Activated T-helper 1 cell treated with Interleukin-2 at 50 U/mL for 16 hours (primary cell): Measurements from ENCODE around the gene ARL10.
A peak's percentile ranks its signal among the peaks of the same experiment; 100 is the strongest.

Experiments
- DNase-seq: peaks from one replicate; pipeline ENCODE4 v3.0.0-alpha.2; 2020; ENCODE audit warnings: low read depth

ARL10 gene

DNA sequence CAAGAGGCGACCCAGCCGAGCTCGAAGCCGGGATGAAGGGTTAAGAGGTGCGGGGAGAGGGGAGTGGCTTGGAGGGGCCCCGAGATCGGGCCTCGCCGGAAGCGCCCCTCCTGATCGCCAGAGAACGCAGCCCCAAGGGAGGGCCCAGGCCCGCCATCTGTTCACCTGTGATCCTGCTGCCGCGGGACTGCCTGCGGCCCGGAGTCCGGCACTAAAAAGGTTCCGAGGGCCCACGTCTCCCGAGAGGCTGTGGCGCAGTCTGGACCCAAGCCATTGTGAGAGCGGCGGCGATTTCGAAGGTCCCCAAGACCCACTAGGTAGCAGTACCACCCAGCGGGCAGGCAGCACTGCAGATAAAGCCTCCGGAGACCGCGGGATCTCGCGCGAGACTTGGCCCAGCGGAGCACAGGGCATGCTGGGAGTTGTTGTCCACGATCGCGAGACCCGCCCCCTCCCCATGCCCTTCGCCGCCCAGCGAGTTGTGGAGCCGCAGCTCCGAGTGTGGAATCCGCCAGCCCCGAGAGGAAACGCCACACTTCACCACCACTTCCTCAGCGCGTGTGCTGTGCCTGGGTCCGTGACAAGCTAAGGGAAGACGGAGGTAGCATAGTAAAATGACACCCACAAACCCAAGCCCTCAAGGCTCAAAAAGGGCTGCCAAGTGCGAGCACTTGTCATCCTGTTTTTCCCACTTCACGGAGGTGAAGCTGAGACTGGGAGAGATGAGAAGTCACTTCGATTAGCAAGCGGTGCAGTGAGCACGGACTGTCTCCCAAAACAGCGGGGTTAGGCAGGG is 3.7 kb upstream of the ARL10 start, which contains the start of gene KIAA1191:
KIAA1191 (minus strand) TSS at position 328 of the 796 bp plus-strand sequence. CDS start 2,256 bp downstream, outside the sequence.
- peak; percentile 88 for DNase-seq

DNA sequence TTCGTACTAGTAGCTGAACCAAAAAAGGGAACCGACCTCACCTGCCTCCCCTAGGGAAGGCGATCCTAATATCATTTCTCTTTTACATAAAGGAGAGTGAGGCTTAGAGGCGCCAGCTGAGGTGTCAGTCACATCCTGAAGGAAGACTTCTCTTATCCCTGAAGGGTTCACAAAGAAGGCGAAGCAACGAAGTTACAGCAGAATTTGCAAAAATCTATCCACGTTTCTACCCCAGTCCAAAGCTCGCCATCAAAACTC is 3.1 kb upstream of the ARL10 start:
- DNase-seq, result no peak

DNA sequence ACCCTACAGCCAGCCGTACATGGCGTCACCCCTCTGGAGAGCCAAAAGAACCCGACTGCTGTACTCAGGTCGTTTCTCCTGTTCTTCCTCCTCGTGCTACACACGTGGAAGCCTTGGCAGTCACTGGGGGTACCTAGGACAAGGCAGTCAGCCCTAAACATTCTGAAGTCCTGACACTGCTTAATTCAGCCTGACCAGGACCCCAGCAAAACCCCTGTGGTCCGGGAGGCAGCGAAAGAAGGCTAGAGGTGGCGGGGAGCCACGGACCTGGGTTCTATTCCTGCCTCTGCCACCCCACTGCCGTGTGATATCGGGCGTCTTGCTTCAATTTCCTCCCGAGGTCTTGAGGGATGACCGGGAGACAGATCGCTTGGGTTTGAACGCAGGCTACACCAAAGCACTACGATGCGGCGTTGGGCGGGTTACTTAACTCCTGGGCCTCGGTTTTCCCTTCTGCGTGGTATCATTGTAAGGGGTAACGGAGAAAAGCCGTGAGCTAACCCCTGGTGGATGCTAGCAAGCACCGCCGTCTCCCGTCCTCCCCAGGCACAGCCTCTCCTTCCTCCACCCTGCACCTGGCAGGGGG is 429 bp upstream of the ARL10 start:
- DNase-seq, result no peak

DNA sequence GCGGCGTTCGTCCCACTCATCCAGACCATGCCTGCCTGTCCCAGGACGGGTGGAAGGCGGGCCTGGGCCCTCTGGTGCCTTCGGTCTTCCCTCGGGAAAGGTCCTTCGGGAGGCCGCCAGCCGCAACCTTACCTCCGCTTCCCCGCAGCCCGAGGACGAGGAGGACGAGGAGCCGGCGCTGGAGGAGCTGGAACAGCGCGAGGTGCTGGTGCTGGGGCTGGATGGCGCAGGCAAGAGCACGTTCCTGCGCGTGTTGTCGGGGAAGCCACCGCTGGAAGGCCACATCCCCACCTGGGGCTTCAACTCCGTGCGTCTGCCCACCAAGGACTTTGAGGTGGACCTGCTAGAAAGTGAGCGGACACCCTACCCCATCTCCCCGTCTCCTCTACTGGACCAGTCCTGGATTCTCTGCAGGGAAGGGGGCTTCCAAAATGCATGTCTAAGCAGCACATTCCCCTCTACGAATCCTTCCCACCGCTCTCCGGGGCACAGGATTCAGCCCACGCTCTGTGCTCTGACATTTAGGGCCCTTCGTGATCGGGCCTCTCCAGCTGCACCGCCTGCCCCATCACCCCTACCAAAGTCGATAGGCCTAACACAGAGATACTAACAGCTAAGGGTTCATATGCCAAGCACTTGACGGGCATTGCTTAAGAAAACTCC is 1.1 kb downstream of the ARL10 start:
- DNase-seq, result no peak

DNA sequence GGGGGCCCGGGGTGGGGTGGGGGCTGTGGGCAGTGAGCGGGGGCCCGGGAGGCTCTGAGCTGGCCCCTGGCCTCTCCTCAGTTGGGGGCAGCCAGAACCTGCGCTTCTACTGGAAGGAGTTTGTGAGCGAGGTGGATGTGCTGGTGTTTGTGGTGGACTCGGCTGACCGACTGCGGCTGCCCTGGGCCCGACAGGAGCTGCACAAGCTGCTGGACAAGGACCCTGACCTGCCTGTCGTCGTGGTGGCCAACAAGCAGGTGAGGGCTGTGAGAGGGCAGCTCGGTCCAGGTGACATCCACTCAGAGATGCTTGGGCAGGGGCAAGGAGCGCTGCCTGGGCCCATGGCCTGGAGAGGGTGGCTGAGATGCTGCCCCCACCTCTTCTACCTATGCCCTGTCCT is 3.4 kb downstream of the ARL10 start:
- DNase-seq, result no peak

DNA sequence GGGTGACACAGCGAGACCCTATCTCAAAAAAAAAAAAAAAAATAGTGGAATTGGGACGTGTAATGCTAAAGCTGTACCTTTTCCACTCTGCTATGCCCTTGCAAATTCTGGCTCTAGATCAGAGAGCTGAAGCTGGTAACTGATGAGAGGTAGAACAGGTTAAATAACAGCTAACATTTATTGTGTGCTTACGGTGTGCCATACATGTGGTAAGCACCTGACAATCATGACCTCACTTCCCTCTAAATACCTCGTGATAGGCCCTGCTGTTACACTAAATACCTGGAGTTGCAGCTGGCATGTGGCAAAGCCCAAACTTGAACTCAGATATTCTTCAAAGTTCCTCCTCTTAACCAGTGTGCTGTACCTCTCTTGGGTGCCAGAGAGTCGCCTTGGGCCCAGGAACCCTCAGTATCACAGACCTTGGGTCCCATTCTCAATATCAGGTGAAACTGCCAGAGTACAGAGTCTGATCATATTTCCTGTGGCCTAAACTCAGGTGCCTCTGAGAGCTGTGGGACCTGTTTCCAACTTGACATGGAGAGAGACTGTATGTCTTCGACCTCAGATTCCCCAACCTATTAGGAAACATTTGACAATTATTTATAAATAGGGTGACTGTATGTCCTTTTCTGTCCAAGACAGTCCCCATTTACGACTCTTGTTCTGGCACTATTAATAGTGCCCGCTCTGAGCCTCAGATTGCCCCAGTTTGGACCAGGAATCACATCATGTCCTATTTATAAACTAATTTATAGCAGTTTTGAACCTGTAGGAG is 4.8 kb downstream of the ARL10 start:
- DNase-seq, result no peak

DNA sequence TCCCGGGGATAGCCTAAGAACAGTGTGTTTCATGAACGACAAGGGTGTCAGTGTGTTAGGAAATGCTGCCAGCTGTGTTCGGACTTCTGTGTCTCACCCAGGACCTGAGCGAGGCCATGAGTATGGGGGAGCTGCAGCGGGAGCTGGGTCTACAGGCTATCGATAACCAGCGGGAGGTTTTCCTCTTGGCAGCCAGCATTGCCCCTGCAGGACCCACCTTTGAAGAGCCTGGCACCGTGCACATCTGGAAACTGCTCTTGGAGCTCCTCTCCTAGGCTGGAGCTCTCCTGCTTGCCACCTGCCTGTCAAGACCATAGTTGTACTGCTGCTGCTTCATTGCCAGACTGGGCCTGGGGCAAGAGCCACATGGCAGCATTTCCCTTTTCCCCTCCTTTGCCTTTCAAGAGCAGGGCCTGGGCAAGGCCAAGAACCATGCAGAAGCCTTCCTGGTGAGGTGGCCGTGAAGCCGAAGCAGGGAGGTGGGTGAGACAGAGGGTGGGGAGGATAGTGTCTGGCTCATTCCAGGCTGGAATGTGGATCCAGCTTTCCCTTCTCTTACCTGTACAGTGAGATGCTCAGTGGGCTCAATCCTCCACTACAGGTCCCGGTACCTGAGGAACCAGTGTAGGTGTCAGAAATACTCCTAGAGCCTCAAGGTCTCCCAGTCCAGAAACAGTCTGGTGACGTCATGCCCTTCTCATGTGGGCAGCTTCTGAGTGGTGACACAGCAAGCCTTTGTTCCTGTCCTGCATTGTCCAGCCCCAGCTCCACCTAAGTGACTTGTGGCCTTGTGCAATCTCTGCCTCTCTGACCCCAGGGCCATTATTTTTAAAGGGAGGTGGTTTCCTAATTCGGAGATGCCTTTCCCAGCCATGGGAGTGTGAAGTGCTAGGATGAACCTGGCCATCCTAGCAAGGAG is 6.6 kb downstream of the ARL10 start:
- DNase-seq, result no peak

DNA sequence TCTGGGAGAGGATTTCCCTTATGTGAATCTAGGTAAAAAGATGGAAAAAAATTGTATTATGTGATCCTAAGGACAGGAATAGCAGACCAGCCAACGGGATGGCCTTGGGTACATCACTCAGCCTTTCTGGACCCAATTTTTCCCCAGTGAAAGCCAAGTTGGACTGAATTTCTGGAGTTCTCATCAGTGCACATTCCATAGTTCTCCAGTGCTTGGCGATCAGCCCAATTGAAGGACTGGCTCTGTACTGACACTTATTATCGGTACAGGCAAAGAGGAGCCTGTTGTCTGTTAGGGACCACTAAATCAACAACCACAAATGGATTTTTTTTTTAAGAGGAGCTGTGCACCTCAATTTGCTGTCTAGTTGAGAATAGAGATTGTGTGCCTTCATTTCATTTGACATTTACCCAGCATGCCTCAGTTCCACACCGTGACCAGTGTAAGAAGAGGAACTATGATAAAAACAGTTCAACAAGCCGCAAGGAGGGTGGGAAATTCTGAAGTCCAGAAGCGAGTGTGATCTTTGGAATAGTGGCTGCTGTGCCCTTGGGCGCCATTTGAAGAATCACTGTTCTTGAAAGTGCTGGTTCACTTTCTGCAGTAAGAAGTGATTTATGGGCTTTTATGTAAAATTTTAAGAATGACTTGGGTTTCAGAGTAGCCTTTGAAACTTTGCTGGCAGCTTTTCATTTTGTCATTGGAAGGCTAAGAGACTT is 8.0 kb downstream of the ARL10 start:
- DNase-seq, result no peak

DNA sequence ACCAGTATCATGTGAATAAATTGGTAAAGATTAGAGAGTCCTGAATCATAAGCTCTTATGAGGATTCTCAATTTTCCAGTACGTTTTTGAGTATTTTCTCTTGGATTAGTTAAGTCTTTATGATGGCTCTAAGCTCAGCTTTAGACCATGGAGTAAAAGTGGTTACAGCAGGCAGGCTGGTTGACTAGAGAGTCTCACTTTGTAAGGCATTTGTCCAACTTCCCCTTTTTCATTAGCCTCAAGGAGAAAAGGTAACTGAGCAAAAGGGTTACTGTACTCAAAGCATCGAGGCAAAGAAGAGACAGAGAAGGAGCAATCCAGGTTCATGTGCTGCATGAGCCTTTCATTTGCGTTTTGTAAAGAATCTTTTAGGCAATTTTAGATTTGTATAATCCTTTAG is 14.6 kb downstream of the ARL10 start:
- no peak for DNase-seq

DNA sequence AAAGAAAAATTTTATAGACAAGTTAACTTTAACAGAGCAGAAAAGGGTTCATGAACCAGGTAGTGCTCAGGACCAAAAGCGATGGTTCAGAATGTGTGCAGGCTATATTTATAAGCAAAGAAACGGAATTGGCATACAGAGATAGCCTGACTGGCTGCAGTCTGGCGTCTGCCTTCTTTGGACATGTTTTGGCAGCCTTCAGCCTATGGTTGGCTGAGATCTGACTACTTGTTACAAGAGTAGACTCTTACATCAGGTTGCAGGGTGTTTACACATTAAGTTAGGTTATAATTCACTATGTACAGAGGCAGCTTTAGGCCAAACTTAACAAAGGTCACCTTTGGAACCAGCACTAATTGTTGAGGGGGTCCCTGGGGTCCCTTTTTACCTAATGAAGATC is 16.1 kb downstream of the ARL10 start:
- no peak for DNase-seq

DNA sequence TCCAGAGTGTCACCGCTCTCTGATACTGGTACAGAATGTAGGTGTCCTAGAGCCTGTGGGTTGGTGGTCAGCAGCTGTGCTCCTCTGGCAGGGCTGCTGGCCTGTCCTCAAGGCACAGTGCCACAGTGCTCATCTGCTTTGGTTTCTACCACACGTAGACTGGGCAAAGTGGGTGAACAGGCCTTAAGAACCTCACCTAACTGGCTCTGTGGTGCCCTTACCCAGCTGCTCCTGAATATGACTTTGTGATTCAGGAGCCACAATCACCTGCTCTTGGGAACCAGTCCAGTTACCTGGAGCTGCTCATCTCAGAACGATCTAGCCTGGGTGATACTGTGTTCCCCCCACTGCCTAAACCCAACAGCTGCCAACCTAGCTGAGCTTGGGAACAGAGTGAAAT is 16.7 kb downstream of the ARL10 start:
- DNase-seq, result no peak

DNA sequence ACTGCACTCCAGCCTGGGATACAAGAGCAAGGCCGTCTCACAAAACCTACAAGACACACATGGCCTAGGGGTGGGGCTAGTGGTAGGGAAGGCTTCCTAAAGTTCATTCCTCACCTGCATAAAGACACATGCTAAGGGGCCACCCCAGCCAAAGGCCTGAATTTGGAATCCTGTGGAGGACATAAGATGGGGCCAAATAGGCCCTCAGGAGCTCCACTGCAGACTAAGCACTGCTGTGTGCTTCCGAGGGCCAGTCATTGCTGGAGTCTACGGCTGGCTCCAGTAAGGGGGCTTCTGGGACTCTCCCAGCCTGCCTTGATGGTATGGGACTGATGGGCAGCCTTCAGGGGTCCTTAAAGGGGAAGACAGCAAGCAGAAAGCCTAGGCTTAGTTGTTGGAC is 17.4 kb downstream of the ARL10 start:
- DNase-seq, result no peak

DNA sequence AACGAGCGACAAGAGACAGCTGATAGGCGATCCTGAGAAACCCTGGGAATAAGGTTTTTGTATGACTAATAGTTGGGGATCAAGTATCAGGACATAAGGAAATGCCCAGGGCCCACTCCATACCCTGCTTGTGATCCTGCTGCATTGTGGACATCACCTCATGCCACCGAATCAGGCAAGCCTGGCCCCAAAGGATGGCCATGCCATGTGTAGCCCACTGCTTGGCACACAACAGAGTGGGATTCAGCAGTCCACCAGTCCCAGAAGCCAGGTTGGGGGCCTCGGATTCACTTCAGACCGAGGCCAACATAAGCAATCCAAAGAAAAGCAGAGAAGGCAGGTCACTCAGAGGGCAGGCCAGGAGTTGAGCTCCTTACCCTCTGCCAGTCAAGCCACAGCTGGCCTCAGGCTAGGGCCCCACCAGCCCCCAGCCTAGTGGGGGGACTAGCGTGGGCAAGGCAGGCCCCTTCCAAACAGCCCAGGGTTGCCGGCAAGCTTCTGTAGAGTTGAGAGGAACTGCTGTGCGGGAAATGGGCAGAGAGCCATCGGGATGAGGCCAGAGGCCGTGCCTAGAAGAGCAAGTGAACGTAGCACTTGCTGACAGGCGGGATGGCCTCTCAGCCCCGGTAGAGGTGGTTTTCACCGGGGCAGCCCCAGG is 18.1 kb downstream of the ARL10 start:
- DNase-seq, result no peak

DNA sequence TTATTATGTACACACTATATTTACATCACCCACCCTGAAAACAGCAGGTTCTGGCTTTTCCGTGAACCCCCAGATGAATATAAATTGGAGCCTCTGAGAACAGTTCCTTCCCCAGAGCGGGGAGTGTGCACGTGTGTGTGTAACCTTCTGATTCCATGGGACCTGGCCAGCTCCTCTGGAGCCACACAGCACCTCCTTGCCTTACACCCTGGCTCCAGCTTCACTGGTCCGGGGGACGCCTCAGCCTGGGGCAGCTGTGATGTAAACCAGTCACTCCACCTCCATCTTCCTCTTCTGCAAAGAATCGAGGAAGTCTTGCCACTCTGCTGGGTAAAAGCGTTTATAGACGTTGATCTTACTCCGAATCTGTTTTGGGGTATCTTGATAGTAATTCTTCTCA is 18.7 kb downstream of the ARL10 start:
- no peak for DNase-seq

DNA sequence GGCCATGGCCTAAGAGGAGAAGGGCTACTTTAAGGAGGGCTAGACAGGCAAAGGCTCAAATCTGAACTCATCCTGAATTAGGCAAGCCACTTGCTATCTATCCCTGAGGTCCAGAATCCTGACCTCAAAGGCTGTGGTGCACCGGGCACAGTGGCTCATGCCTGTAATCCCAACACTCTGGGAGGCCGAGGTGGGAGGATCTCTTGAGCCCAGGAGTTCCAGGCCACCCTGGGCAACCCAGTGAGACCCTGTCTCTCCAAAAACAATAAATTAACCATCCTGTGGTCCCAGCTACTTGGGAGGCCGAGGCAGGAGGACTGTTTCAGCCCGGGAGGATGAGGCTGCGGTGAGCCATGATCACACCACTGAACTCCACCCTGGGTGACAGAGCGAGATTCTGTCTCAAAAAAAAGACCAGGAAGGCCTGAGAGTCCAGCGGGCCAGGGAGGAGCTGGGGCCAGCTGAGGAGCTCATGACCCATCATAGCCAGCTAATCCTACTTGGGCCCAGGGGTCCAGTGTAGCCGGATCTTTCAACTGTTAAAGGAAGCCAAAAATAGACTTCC is 19.2 kb downstream of the ARL10 start:
- no peak for DNase-seq

DNA sequence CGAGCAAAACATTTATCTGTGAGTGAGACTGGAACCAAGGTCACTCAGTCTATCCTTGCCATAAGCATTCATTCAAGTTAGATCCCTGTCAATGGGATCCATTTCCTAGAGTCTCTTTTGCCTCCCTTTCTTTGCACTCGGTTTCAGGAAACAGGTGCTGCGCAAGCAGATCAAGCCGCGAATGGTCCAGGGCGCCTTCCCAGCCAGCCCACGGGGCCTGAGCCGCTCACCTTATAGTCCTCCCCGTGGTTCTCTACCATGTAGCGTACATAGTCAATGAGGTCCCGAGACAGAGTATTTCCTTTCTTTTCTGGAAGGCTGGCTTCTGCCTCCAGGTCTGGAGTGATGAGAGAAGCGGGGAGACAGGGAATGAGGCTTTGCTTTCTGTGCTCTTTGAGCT is 19.7 kb downstream of the ARL10 start:
- DNase-seq, result no peak

DNA sequence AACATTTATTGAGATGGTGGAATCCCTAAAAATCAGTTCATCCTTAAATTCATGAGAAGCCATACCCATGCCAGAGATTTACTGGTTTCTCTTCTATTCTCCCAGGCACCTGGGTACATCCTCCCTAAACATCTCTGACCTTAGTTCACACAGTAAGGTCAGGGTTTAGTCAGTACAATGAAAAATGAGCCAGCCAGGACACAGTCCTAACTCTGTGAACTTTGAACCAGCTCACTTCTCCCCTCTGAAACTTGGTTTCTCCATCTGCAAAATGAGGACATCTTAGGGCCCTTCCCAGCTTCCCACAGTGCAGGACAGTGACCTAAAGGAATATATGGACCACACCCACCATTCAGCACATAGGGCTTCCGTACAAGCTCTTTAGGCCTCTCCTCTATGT is 21.2 kb downstream of the ARL10 start:
- DNase-seq, result no peak

DNA sequence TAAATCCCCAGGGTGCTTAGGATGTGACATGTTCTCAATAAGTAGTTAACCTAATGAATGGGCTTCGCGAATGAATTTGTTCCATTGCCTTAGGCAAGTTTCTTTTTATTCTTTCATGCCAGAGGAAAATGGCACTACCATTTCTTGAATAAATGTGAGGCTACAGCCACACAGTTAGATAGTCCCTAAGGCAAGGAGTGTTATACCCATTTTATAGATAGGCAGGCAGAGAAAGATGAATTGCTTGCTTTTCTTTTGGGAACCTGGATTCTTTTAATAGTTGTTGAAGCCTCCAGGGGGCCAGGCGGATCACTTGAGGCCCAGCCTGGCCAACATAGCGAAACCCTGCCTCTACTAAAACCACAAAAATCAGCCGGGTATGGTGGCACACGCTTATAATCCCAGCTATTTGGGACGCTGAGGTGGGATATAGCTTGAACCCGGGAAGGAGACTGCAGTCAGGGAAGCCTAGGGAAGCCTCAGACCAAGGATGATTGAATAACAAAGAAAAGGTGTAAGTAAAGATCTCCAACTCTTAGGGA is 22.2 kb downstream of the ARL10 start:
- no peak for DNase-seq

DNA sequence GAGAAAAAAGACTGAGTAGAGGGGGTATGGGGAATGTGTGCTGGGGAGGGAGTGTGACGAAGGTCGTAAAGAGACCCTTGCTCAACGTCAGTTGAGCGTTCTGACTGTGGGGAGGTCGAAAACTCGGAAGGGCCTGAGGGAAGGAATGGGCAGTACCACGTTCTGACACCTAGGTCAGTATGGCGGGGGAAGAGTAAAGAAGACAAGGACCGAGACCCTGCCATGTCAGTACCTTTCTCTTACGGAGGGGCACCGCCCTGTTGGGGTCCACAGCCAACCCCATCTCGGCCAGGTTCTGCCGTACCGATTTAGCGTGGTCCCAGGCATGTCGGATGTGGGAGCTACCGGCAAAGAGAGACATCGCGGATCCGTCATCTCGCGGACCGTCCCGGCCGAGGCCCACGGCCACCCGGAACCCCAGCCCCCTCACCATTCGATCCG is 22.7 kb downstream of the ARL10 start:
- DNase-seq, result no peak
